Esophagus squamous epithelium (tissue), 5 donors: ENCODE data around the gene ZNF468. TPM values are rescaled to one million over a fixed set of nuclear protein-coding genes. Genes with fewer than 3 reads are reported as not detected.

Experiments
- DNase-seq: peaks from one replicate; lab custom pipeline; 2025; lab: John Stamatoyannopoulos, UW
- H3K27ac ChIP-seq, 4 donors: fragments of 200-600 bp; sonication (generic); one replicate each; pipeline ENCODE4 v1.5.1; 2016 to 2019; ENCODE audit warnings: mild to moderate bottlenecking in 1 of 4
- H3K27me3 ChIP-seq, 4 donors: fragments of 200-600 bp; sonication (generic); 1 replicate in 3 of 4; 2 replicates in 1 of 4; pipeline versions ENCODE4 v1.5.1 to v1.6.0; 2017 to 2021; ENCODE audit warnings: antibody characterized with exemption in 1 of 4
- H3K36me3 ChIP-seq, 3 donors: fragments of 200-600 bp; sonication (generic); one replicate each; pipeline ENCODE4 v1.5.1; 2016 to 2019
- H3K4me1 ChIP-seq, 3 donors: fragments of 200-600 bp; sonication (generic); one replicate each; pipeline ENCODE4 v1.5.1; 2017 to 2019
- H3K4me3 ChIP-seq, 4 donors: fragments of 200-600 bp; sonication (generic); 1 replicate in 3 of 4; 2 replicates in 1 of 4; pipeline ENCODE4 v1.5.1; 2016 to 2019; ENCODE audit warnings: mild to moderate bottlenecking in 2 of 4, moderate library complexity in 1 of 4
- H3K9me3 ChIP-seq, 3 donors: fragments of 200-600 bp; sonication (generic); one replicate each; pipeline ENCODE4 v1.5.1; 2016 to 2019
- POLR2A ChIP-seq, 4 donors: fragments of 450-650 bp; IDR thresholded peaks; one replicate each; pipeline ENCODE4 v1.6.1; 2017; ENCODE audit warnings: antibody characterized with exemption in 4 of 4, mild to moderate bottlenecking in 4 of 4, moderate library complexity in 3 of 4
- WGBS, 2 donors: methylation state at CpG; one replicate each; pipeline ENCODE4 v1.1.5; 2018; 5-methylcytosine and 5-hydroxymethylcytosine counted together
- intact Hi-C: fragments of 100-400 bp; cut with DNase I; formaldehyde crosslinking; loops from one replicate; pipeline ENCODE4 v1.15.0; 2022
- small RNA-seq, 4 donors: library from RNA; depleted of rRNA; stranded (forward); fragments of <200 nt; gene quantifications; one replicate each; pipeline ENCODE3, GENCODE V24; 2016
- total RNA-seq, 4 donors: library from RNA; depleted of rRNA; stranded (reverse); fragments of >200 nt; gene quantifications; one replicate each; pipeline ENCODE4 v1.1.0, GENCODE V29; 2016
- TF ChIP-seq, protein P1 (sequence below), 6 experiments: fragments of 450-650 bp in 4 of 6; fragments of 200-600 bp in 2 of 6; sonication (generic) in 2 of 6; IDR thresholded peaks; one replicate each; pipeline ENCODE4 v1.5.1; 2016 to 2019; ENCODE audit warnings: antibody characterized with exemption in 6 of 6, mild to moderate bottlenecking in 4 of 6, moderate library complexity in 4 of 6
- donor health status: DM: yes; HTN: yes; CAD: no.

The ZNF468 gene
- total RNA-seq, 4 donors from 2014 or later: 9.1 to 15.1 (median 13.3) TPM

GRCh38 chr19:52789440-52789839 is 68.0 kb downstream of the ZNF468 start:
- WGBS, 2 donors: 88% methylated on average over 6 of the region's 6 CpGs
- no peaks in the 10 kb centered on the region for H3K27me3 ChIP-seq
- DNase-seq: no peak
- TF ChIP-seq, protein P1, sequence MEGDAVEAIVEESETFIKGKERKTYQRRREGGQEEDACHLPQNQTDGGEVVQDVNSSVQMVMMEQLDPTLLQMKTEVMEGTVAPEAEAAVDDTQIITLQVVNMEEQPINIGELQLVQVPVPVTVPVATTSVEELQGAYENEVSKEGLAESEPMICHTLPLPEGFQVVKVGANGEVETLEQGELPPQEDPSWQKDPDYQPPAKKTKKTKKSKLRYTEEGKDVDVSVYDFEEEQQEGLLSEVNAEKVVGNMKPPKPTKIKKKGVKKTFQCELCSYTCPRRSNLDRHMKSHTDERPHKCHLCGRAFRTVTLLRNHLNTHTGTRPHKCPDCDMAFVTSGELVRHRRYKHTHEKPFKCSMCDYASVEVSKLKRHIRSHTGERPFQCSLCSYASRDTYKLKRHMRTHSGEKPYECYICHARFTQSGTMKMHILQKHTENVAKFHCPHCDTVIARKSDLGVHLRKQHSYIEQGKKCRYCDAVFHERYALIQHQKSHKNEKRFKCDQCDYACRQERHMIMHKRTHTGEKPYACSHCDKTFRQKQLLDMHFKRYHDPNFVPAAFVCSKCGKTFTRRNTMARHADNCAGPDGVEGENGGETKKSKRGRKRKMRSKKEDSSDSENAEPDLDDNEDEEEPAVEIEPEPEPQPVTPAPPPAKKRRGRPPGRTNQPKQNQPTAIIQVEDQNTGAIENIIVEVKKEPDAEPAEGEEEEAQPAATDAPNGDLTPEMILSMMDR (IDR thresholded peaks at IDR 0.05): no peak
- no peak for TF ChIP-seq POLR2A (IDR thresholded peaks at IDR 0.05)
- peaks cover 0 to 27% (median 4%) of the 10 kb centered on the region in 3 donors for H3K4me1 ChIP-seq
- H3K27ac ChIP-seq: no peak overlapping the region
- no peaks in the 10 kb centered on the region for H3K36me3 ChIP-seq
- peaks cover 0 to 30% (median 8%) of the 10 kb centered on the region in 3 donors for H3K9me3 ChIP-seq
- H3K4me3 ChIP-seq: no peak overlapping the region
- intact Hi-C loops: no loop called here

Small RNAs within 50 kb of the gene (small RNA-seq; reads per million reads assigned to genes)
- 0 to 1.2 (median 0.04) reads per million in 4 donors for gene ZNF320

Other genes with a start within 250 kb of the ZNF468 start
- gene ZNF83, start 219.3 kb downstream of the ZNF468 start, total RNA-seq: 10 to 100 TPM; 10.3 to 45.8 (median 15.8) TPM
- gene ZNF611, start 122.6 kb downstream of the ZNF468 start, total RNA-seq: 1 to 10 TPM; 4.9 to 8.7 (median 7.9) TPM
- gene ZNF600, start 70.8 kb downstream of the ZNF468 start, total RNA-seq: 10 to 100 TPM in 1 of 4 donors, 1 to 10 TPM in 3; 2.3 to 16.2 (median 4.6) TPM
- gene ZNF28, start 36.0 kb downstream of the ZNF468 start, total RNA-seq: 10 to 100 TPM in 2 of 4 donors, 1 to 10 TPM in 2; 4.0 to 11.8 (median 9.6) TPM
- 10 to 100 TPM in 1 of 4 donors, 1 to 10 TPM in 3; 2.3 to 10.5 (median 5.5) TPM for gene ZNF320, start 40.0 kb upstream of the ZNF468 start, total RNA-seq
- 1 to 10 TPM; 1.8 to 6.3 (median 4.1) TPM for gene ZNF888, start 65.8 kb upstream of the ZNF468 start, total RNA-seq
- gene ZNF816, start 105.3 kb upstream of the ZNF468 start, total RNA-seq: 1 to 10 TPM in 3 of 4 donors, under 1 TPM in 1; 0.91 to 7.8 (median 6.2) TPM
- gene ERVV-1, start 156.3 kb upstream of the ZNF468 start, total RNA-seq: not detected
- gene ERVV-2, start 187.1 kb upstream of the ZNF468 start, total RNA-seq: not detected
- 10 to 100 TPM; 11.7 to 36.6 (median 13.5) TPM for gene ZNF160, start 245.8 kb upstream of the ZNF468 start, total RNA-seq